PC-3 (cell line): ENCODE data around the gene IL9. TPM values are rescaled to one million over a fixed set of nuclear protein-coding genes. Genes with fewer than 3 reads are reported as not detected.

Source experiments
- ATAC-seq: fragments of 200-7000 bp; cut with Tn5 transposase; 2 replicates; pipeline ENCODE4 v1.9.1; 2020; ENCODE audit warnings: mild to moderate bottlenecking, moderate library complexity
- BruUV-seq: library from RNA; stranded (reverse); fragments of 400-500 nt; replicated peaks from 2 replicates; lab custom pipeline; 2021; lab: Mats Ljungman, UMichigan
- CTCF ChIA-PET: fragments of 300-600 bp; sonication (Branson Sonifier 250); formaldehyde crosslinking; loops from one replicate; lab custom pipeline; 2022; ENCODE audit warnings: antibody characterized with exemption; lab: Charles Lee
- POLR2A ChIA-PET: fragments of 300-600 bp; sonication (Branson Sonifier 250); formaldehyde crosslinking; loops from one replicate; lab custom pipeline; 2022; ENCODE audit warnings: antibody characterized with exemption; ENCODE audit not compliant: unreplicated experiment; lab: Charles Lee
- DNase-seq: peaks from one replicate; pipeline ENCODE4 v3.0.0-alpha.2; 2015
- H2AFZ ChIP-seq: fragments of 300-600 bp; sonication (generic); 2 replicates; pipeline ENCODE4 v1.6.0; 2016; ENCODE audit warnings: antibody characterized with exemption, low read length
- H3F3A ChIP-seq: fragments of 300-600 bp; sonication (generic); one replicate; pipeline ENCODE4 v1.6.0; 2017; ENCODE audit warnings: antibody characterized with exemption, low read length, control low read depth, mild to moderate bottlenecking; ENCODE audit not compliant: unreplicated experiment
- H3K27ac ChIP-seq: fragments of 300-600 bp; sonication (generic); 2 replicates; pipeline ENCODE4 v1.5.1; 2016; ENCODE audit warnings: mild to moderate bottlenecking, low read length
- H3K27me3 ChIP-seq: fragments of 300-600 bp; sonication (generic); 2 replicates; pipeline ENCODE4 v1.6.1; 2016; ENCODE audit warnings: low read length, mixed read lengths
- H3K36me3 ChIP-seq: fragments of 300-600 bp; sonication (generic); 2 replicates; pipeline ENCODE4 v1.6.1; 2016; ENCODE audit warnings: low read depth, mixed run types, low read length, mixed read lengths
- H3K4me1 ChIP-seq: fragments of 300-600 bp; sonication (generic); 2 replicates; pipeline ENCODE4 v1.5.1; 2016; ENCODE audit warnings: low read length; ENCODE audit not compliant: insufficient read depth
- H3K4me2 ChIP-seq: fragments of 300-600 bp; sonication (generic); 2 replicates; pipeline ENCODE4 v1.6.0; 2016; ENCODE audit warnings: low read length
- H3K4me3 ChIP-seq: fragments of 300-600 bp; sonication (generic); 2 replicates; pipeline ENCODE4 v1.5.1; 2016; ENCODE audit warnings: mild to moderate bottlenecking, low read length, mixed read lengths
- H3K79me2 ChIP-seq: fragments of 300-600 bp; sonication (generic); 2 replicates; pipeline ENCODE4 v1.6.1; 2017; ENCODE audit warnings: low read length, mixed read lengths
- H3K9ac ChIP-seq: fragments of 300-600 bp; sonication (generic); 2 replicates; pipeline ENCODE4 v1.6.0; 2016; ENCODE audit warnings: mild to moderate bottlenecking, low read length
- H3K9me2 ChIP-seq: fragments of 300-600 bp; sonication (generic); replicated peaks from 2 replicates; pipeline ENCODE4 v1.6.1; 2016; ENCODE audit warnings: mixed run types, low read length, mixed read lengths
- H3K9me3 ChIP-seq: fragments of 300-600 bp; sonication (generic); 2 replicates; pipeline ENCODE4 v1.6.1; 2016; ENCODE audit warnings: low read length, mixed read lengths
- H4K20me1 ChIP-seq: fragments of 300-600 bp; sonication (generic); 2 replicates; pipeline ENCODE4 v1.6.1; 2016; ENCODE audit warnings: low read length, mixed read lengths
- CTCF ChIP-seq: fragments of 300-600 bp; sonication (generic); conservative IDR thresholded peaks from 2 replicates; pipeline ENCODE4 v1.5.1; 2017; ENCODE audit warnings: antibody characterized with exemption, low read depth, mild to moderate bottlenecking, low read length
- EZH2 ChIP-seq: fragments of 300-600 bp; sonication (generic); IDR thresholded peaks from one replicate; pipeline ENCODE4 v1.6.1; 2017; ENCODE audit warnings: antibody characterized with exemption, mild to moderate bottlenecking, low read length; ENCODE audit not compliant: unreplicated experiment
- EZH2phosphoT487 ChIP-seq: fragments of 300-600 bp; sonication (generic); IDR thresholded peaks from 2 replicates; pipeline ENCODE4 v1.6.1; 2018; ENCODE audit warnings: mild to moderate bottlenecking, antibody characterized with exemption, low read length, borderline replicate concordance
- intact Hi-C: fragments of 100-400 bp; cut with micrococcal nuclease; formaldehyde crosslinking; loops from 2 replicates; pipeline ENCODE4 v1.9.0; 2023
- total RNA-seq: library from RNA; depleted of rRNA; stranded (reverse); fragments of >200 nt; gene quantifications from 2 replicates; pipeline ENCODE4 v1.2.3, GENCODE V29; 2014

Gene IL9
- total RNA-seq, 1 experiment from 2014 or later: not detected

- Histone ChIP-seq H3K4me3 (no peak overlapping the region), H3K9me2 (no peaks in the 10 kb centered on the region), H3K9me3 (no peaks in the 10 kb centered on the region), H3K36me3 (no peaks in the 10 kb centered on the region), H3K27me3 (peaks cover 9% of the 10 kb centered on the region), H3K4me2 (no peak overlapping the region), H3F3A (no peaks in the 10 kb centered on the region), H3K9ac (no peak overlapping the region), H3K27ac (no peak overlapping the region), H2AFZ (no peak overlapping the region), H3K79me2 (no peaks in the 10 kb centered on the region), H4K20me1 (no peaks in the 10 kb centered on the region), H3K4me1 (no peaks in the 10 kb centered on the region)
- ChIA-PET CTCF (no interaction called here), POLR2A (no interaction called here)
- no TSS peak for BruUV-seq
- DNase-seq (no peak), ATAC-seq (no peak)
- intact Hi-C loops: no loop called here
- TF ChIP-seq CTCF (no peak), EZH2 (no peak), EZH2phosphoT487 (no peak)
Measured at GRCh38 chr5:135846311-135846710, 49.3 kb downstream of the IL9 start.

GRCh38 chr5:135843571-135844337 is 51.9 kb downstream of the IL9 start:
- Histone ChIP-seq H3K27me3 (peaks cover 13% of the 10 kb centered on the region), H3K9ac (no peak overlapping the region), H3K27ac (no peak overlapping the region), H3F3A (no peaks in the 10 kb centered on the region), H3K9me2 (no peaks in the 10 kb centered on the region), H2AFZ (no peak overlapping the region), H3K4me3 (no peak overlapping the region), H3K4me1 (no peaks in the 10 kb centered on the region), H3K9me3 (no peaks in the 10 kb centered on the region), H3K79me2 (no peaks in the 10 kb centered on the region), H3K36me3 (no peaks in the 10 kb centered on the region), H3K4me2 (no peak overlapping the region), H4K20me1 (no peaks in the 10 kb centered on the region)
- POLR2A ChIA-PET: no interaction called here
- ATAC-seq (no peak), DNase-seq (peak; percentile 16)
- intact Hi-C loops: no loop called here
- TF ChIP-seq EZH2phosphoT487: no peak
- TF ChIP-seq CTCF: no peak
- TF ChIP-seq EZH2: no peak
- CTCF ChIA-PET: no interaction called here
- BruUV-seq: no TSS peak

- no TSS peak for BruUV-seq
- intact Hi-C loops: no loop called here
- CTCF ChIA-PET: no interaction called here
Measured at GRCh38 chr5:135842737-135843136, 52.9 kb downstream of the IL9 start.

More at GRCh38 chr5:135842737-135843136, 52.9 kb downstream of the IL9 start:
- Histone ChIP-seq H3K27ac (no peak overlapping the region), H3K9me3 (no peaks in the 10 kb centered on the region), H3K4me1 (no peaks in the 10 kb centered on the region), H3K9ac (no peak overlapping the region), H3F3A (no peaks in the 10 kb centered on the region), H3K79me2 (no peaks in the 10 kb centered on the region), H3K4me3 (no peak overlapping the region), H2AFZ (no peak overlapping the region), H3K27me3 (peaks cover 13% of the 10 kb centered on the region), H3K36me3 (no peaks in the 10 kb centered on the region), H3K4me2 (no peak overlapping the region), H4K20me1 (no peaks in the 10 kb centered on the region), H3K9me2 (no peaks in the 10 kb centered on the region)
- TF ChIP-seq CTCF: no peak
- no peak for TF ChIP-seq EZH2phosphoT487
- TF ChIP-seq EZH2: no peak
- ATAC-seq (no peak), DNase-seq (no peak)
- POLR2A ChIA-PET: no interaction called here
